HepG2 (cell line): ENCODE results near the gene MCF2L.

Experiments
- CTCF ChIP-seq: sonication (generic); formaldehyde crosslinking; IDR thresholded peaks from 2 replicates; pipeline ENCODE4 v1.5.0; 2020; ENCODE audit warnings: mild to moderate bottlenecking, missing genetic modification reagents, moderate library complexity
- EZH2 ChIP-seq: conservative IDR thresholded peaks from 2 replicates; pipeline ENCODE4 v1.6.1; 2012; ENCODE audit warnings: mild to moderate bottlenecking, low read depth, low read length, moderate library complexity
- ZZZ3 ChIP-seq: sonication (generic); formaldehyde crosslinking; IDR thresholded peaks from 2 replicates; pipeline ENCODE4 v1.4.0; 2020; ENCODE audit warnings: missing genetic modification reagents, mild to moderate bottlenecking, borderline replicate concordance
- TF ChIP-seq, protein P1 (sequence below): sonication (generic); formaldehyde crosslinking; IDR thresholded peaks from 2 replicates; pipeline ENCODE4 v1.4.0; 2020; ENCODE audit warnings: low read depth, missing genetic modification reagents

DNA sequence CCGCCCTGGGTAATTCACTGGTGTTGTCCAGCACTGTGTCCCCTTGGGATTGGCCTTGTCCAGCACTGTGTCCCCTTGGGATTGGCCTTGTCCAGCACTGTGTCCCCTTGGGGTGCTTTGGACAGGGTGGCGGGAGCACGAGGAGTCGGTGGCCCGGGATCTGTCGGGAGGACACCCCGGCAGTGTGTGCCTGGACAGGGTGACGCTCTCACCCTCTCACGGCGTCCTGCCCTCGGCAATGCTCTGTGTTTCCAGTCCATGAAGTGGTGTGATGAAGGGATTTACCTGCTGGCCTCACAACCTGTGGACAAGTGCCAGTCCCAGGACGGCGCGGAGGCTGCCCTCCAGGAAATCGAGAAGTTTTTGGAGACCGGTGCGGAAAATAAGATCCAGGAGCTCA lies 106.7 kb downstream of the MCF2L start:
- no peak for TF ChIP-seq CTCF
- TF ChIP-seq ZZZ3: no peak
- TF ChIP-seq EZH2: no peak
- TF ChIP-seq, protein P1, sequence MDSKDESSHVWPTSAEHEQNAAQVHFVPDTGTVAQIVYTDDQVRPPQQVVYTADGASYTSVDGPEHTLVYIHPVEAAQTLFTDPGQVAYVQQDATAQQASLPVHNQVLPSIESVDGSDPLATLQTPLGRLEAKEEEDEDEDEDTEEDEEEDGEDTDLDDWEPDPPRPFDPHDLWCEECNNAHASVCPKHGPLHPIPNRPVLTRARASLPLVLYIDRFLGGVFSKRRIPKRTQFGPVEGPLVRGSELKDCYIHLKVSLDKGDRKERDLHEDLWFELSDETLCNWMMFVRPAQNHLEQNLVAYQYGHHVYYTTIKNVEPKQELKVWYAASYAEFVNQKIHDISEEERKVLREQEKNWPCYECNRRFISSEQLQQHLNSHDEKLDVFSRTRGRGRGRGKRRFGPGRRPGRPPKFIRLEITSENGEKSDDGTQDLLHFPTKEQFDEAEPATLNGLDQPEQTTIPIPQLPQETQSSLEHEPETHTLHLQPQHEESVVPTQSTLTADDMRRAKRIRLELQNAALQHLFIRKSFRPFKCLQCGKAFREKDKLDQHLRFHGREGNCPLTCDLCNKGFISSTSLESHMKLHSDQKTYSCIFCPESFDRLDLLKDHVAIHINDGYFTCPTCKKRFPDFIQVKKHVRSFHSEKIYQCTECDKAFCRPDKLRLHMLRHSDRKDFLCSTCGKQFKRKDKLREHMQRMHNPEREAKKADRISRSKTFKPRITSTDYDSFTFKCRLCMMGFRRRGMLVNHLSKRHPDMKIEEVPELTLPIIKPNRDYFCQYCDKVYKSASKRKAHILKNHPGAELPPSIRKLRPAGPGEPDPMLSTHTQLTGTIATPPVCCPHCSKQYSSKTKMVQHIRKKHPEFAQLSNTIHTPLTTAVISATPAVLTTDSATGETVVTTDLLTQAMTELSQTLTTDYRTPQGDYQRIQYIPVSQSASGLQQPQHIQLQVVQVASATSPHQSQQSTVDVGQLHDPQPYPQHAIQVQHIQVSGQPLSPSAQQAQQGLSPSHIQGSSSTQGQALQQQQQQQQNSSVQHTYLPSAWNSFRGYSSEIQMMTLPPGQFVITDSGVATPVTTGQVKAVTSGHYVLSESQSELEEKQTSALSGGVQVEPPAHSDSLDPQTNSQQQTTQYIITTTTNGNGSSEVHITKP (CRISPR knock-in tag): no peak
